ENCODE measurements around the gene FKRP.
A peak's percentile ranks its signal among the peaks of the same experiment; 100 is the strongest.
"Not testable (repeated sequence)": the region's sequence is repeated elsewhere in the genome, so short reads cannot be mapped to it uniquely, and the experiment has no call there.

FKRP gene

GRCh38 chr19:46776927-46777911, 31.4 kb downstream of the FKRP start:
- H3K27ac ChIP-seq (ENCODE audit: low read length), result no peak overlapping the region
- H3K36me3 ChIP-seq (ENCODE audit: control insufficient read depth in 2 of 2, insufficient read depth in 2 of 2, low read length in 2 of 2), result peaks cover 6 to 32% of the 10 kb centered on the region in 2 donors
- no peaks in the 10 kb centered on the region for H3K27me3 ChIP-seq (ENCODE audit: control insufficient read depth in 1 of 2, insufficient read depth in 2 of 2, low read length in 2 of 2)

DNA sequence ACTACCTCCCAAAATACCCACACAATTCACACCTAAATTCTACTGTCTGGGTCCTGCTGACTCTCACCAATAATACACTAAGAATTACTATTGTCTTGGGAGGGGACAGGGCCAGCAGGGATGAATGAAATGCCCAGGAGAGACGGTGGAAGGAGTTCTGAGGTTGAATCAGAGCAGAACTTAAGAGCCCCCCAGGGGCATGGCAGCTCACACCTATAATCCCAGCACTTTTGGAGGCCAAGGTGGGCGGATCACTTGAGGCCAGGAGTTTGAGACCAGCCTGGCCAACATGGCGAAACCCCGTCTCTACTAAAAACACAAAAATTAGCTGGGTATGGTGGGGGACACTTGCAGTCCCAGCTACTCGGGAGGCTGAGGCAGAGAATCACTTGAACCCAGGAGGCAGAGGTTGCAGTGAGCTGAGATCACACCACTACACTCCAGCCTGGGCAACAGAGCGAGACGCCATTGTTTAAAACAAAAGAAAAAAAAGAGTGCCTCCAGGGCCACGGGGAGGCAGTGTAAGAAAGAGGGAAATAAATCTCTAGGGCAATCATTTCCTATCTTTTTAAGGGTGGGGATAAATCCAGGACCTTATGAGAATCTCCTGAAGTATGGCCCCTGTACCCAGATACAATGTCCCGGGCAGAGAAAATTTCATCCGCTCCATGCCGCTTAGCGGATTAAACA, 32.2 kb downstream of the FKRP start:
- not testable (repeated sequence) for H3K27me3 ChIP-seq (ENCODE audit: control insufficient read depth in 1 of 2, insufficient read depth in 2 of 2, low read length in 2 of 2); H3K4me1 ChIP-seq (ENCODE audit: control insufficient read depth, insufficient read depth, low read length); H3K4me3 ChIP-seq (ENCODE audit: low read length in 2 of 2); H3K27ac ChIP-seq (ENCODE audit: low read length); H3K9ac ChIP-seq (ENCODE audit: low read length in 2 of 2); H3K9me3 ChIP-seq (ENCODE audit: control insufficient read depth in 2 of 2, low read length in 2 of 2)
- H3K36me3 ChIP-seq (ENCODE audit: control insufficient read depth in 2 of 2, insufficient read depth in 2 of 2, low read length in 2 of 2), result peaks cover 6 to 38% of the 10 kb centered on the region in 2 donors

More at GRCh38 chr19:46776927-46777911, 31.4 kb downstream of the FKRP start:
- Histone ChIP-seq H3K4me1 (ENCODE audit: control insufficient read depth, insufficient read depth, low read length) (no peaks in the 10 kb centered on the region), H3K9me3 (ENCODE audit: control insufficient read depth in 2 of 2, low read length in 2 of 2) (no peaks in the 10 kb centered on the region), H3K9ac (ENCODE audit: low read length in 2 of 2) (no peak overlapping the region), H3K4me3 (ENCODE audit: low read length in 2 of 2) (no peak overlapping the region)

DNA sequence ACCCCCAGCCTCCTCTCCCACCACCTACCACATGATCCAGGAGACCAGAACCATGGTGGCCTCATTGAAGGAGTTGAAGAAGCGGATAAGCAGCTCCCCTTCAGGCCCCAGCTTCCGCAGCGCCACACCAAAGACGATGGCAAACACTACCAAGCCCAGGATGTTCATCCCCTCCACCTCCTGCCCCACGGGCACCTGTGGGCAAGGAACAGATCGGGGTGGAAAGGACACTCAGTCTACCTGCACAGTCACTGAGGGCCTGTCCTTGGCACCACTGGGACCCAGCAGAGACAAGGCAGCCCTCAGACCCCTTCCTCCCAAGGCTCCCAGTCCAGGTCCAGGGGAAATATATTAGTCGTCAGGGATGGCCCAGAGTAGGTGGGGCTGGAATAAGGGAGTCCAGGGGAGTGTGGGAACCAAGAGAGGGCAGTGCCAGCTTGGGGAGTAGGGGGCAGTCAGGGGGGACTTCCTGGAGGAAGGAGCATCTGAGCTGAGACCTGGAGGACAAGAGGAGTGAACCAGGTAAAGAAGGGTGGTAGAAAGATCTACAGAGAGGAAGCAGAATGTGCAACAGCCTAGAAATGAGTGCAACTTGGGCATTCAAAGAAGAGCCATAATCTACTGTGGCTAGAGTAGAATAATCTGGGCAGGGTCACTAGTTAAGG, 36.6 kb downstream of the FKRP start:
- Histone ChIP-seq H3K9me3 (ENCODE audit: control insufficient read depth in 2 of 2, low read length in 2 of 2) (no peaks in the 10 kb centered on the region), H3K27me3 (ENCODE audit: control insufficient read depth in 1 of 2, insufficient read depth in 2 of 2, low read length in 2 of 2) (no peaks in the 10 kb centered on the region), H3K4me1 (ENCODE audit: control insufficient read depth, insufficient read depth, low read length) (peaks cover 26% of the 10 kb centered on the region), H3K36me3 (ENCODE audit: control insufficient read depth in 2 of 2, insufficient read depth in 2 of 2, low read length in 2 of 2) (peaks cover 0 to 19% of the 10 kb centered on the region in 2 donors), H3K9ac (ENCODE audit: low read length in 2 of 2) (no peak overlapping the region), H3K4me3 (ENCODE audit: low read length in 2 of 2) (no peak overlapping the region), H3K27ac (ENCODE audit: low read length) (no peak overlapping the region)

DNA sequence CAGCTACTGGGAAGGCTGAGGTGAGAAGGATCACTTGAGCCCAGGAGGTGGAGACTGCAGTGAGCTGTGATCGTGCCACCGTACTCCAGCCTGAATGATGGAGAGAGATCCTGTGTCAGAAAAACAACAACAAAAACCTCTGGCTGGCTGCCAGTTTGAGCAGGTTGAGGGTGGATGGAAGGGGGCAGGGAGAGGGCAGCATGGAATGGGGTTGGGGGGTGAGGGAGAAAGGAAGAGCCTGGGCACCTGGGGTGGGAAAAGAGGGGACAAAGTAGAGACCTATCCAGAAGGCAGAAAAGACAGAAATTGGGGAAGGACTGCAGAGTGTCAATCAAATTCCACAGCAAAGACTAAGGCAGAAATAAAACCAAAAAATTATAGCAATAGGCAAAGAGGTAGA, 37.8 kb downstream of the FKRP start:
- no peak overlapping the region for H3K4me3 ChIP-seq (ENCODE audit: low read length in 2 of 2)

GRCh38 chr19:46784262-46785053, 38.6 kb downstream of the FKRP start:
- Histone ChIP-seq H3K36me3 (ENCODE audit: control insufficient read depth in 2 of 2, insufficient read depth in 2 of 2, low read length in 2 of 2) (peaks cover 0 to 13% of the 10 kb centered on the region in 2 donors), H3K27ac (ENCODE audit: low read length) (no peak overlapping the region), H3K4me3 (ENCODE audit: low read length in 2 of 2) (peak overlapping the region in 1 of 2 donors; percentile 54), H3K9me3 (ENCODE audit: control insufficient read depth in 2 of 2, low read length in 2 of 2) (no peaks in the 10 kb centered on the region), H3K4me1 (ENCODE audit: control insufficient read depth, insufficient read depth, low read length) (peaks cover 36% of the 10 kb centered on the region), H3K27me3 (ENCODE audit: control insufficient read depth in 1 of 2, insufficient read depth in 2 of 2, low read length in 2 of 2) (no peaks in the 10 kb centered on the region), H3K9ac (ENCODE audit: low read length in 2 of 2) (no peak overlapping the region)

More for the DNA sequence above, 37.8 kb downstream of the FKRP start:
- no peak overlapping the region for H3K9ac ChIP-seq (ENCODE audit: low read length in 2 of 2)
- no peak overlapping the region for H3K27ac ChIP-seq (ENCODE audit: low read length)
- peaks cover 36% of the 10 kb centered on the region for H3K4me1 ChIP-seq (ENCODE audit: control insufficient read depth, insufficient read depth, low read length)
- no peaks in the 10 kb centered on the region for H3K9me3 ChIP-seq (ENCODE audit: control insufficient read depth in 2 of 2, low read length in 2 of 2)
- H3K36me3 ChIP-seq (ENCODE audit: control insufficient read depth in 2 of 2, insufficient read depth in 2 of 2, low read length in 2 of 2), result peaks cover 0 to 18% of the 10 kb centered on the region in 2 donors
- H3K27me3 ChIP-seq (ENCODE audit: control insufficient read depth in 1 of 2, insufficient read depth in 2 of 2, low read length in 2 of 2), result no peaks in the 10 kb centered on the region

- peak overlapping the region; percentile 54 to 68 for H3K4me3 ChIP-seq (ENCODE audit: low read length in 2 of 2)
- H3K27me3 ChIP-seq (ENCODE audit: control insufficient read depth in 1 of 2, insufficient read depth in 2 of 2, low read length in 2 of 2), result no peaks in the 10 kb centered on the region
- H3K36me3 ChIP-seq (ENCODE audit: control insufficient read depth in 2 of 2, insufficient read depth in 2 of 2, low read length in 2 of 2), result peaks cover 0 to 12% of the 10 kb centered on the region in 2 donors
- H3K9ac ChIP-seq (ENCODE audit: low read length in 2 of 2), result no peak overlapping the region
- H3K9me3 ChIP-seq (ENCODE audit: control insufficient read depth in 2 of 2, low read length in 2 of 2), result no peaks in the 10 kb centered on the region
- peaks cover 36% of the 10 kb centered on the region for H3K4me1 ChIP-seq (ENCODE audit: control insufficient read depth, insufficient read depth, low read length)
- peak overlapping the region; percentile 67 for H3K27ac ChIP-seq (ENCODE audit: low read length)
Measured at GRCh38 chr19:46785054-46785979, 39.5 kb downstream of the FKRP start.

DNA sequence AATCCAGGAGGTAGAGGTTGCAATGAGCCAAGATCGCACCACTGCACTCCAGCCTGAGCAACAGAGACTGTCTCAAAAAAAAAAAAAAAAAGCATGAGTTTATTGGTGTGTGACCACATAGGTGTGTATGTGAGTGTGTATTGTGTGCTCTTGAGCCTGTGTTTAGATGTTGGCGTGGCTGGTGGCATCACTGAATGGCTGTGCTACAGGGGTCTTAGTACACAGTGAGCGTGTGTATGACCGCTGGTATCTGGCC, 40.1 kb downstream of the FKRP start:
- H3K4me3 ChIP-seq (ENCODE audit: low read length in 2 of 2), result peak overlapping the region; percentile 68 to 83
- H3K9ac ChIP-seq (ENCODE audit: low read length in 2 of 2), result peak overlapping the region; percentile 45 to 55
- H3K9me3 ChIP-seq (ENCODE audit: control insufficient read depth in 2 of 2, low read length in 2 of 2), result no peaks in the 10 kb centered on the region
- peak overlapping the region; percentile 67 for H3K27ac ChIP-seq (ENCODE audit: low read length)
- H3K4me1 ChIP-seq (ENCODE audit: control insufficient read depth, insufficient read depth, low read length), result peaks cover 36% of the 10 kb centered on the region
- no peaks in the 10 kb centered on the region for H3K27me3 ChIP-seq (ENCODE audit: control insufficient read depth in 1 of 2, insufficient read depth in 2 of 2, low read length in 2 of 2)
- H3K36me3 ChIP-seq (ENCODE audit: control insufficient read depth in 2 of 2, insufficient read depth in 2 of 2, low read length in 2 of 2), result peaks cover 0 to 10% of the 10 kb centered on the region in 2 donors

- Histone ChIP-seq H3K27me3 (ENCODE audit: control insufficient read depth in 1 of 2, insufficient read depth in 2 of 2, low read length in 2 of 2) (no peaks in the 10 kb centered on the region), H3K27ac (ENCODE audit: low read length) (peak overlapping the region; percentile 67), H3K4me3 (ENCODE audit: low read length in 2 of 2) (peak overlapping the region; percentile 68 to 83), H3K9ac (ENCODE audit: low read length in 2 of 2) (peak overlapping the region; percentile 45 to 76), H3K4me1 (ENCODE audit: control insufficient read depth, insufficient read depth, low read length) (peaks cover 36% of the 10 kb centered on the region), H3K36me3 (ENCODE audit: control insufficient read depth in 2 of 2, insufficient read depth in 2 of 2, low read length in 2 of 2) (peaks cover 0 to 8% of the 10 kb centered on the region in 2 donors), H3K9me3 (ENCODE audit: control insufficient read depth in 2 of 2, low read length in 2 of 2) (no peaks in the 10 kb centered on the region)
Measured at GRCh38 chr19:46786236-46787039, 40.6 kb downstream of the FKRP start.

DNA sequence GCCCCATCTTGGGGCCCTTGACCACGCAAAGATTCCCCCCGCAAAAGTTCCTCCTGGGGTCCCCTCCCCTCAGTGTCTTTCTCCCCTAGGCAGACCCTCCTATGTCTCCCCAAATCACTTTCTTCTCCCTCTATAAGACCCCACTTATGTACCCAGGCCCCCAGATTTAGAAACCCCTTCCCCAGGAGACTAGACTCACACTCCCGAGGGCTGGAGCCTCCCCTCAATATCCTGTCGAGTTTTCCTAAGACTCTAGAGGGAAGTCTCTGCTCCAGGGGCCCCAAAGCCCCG, 41.1 kb downstream of the FKRP start:
- peaks cover 36% of the 10 kb centered on the region for H3K4me1 ChIP-seq (ENCODE audit: control insufficient read depth, insufficient read depth, low read length)
- peak overlapping the region; percentile 68 to 83 for H3K4me3 ChIP-seq (ENCODE audit: low read length in 2 of 2)
- no peaks in the 10 kb centered on the region for H3K27me3 ChIP-seq (ENCODE audit: control insufficient read depth in 1 of 2, insufficient read depth in 2 of 2, low read length in 2 of 2)
- peak overlapping the region; percentile 45 to 76 for H3K9ac ChIP-seq (ENCODE audit: low read length in 2 of 2)
- peaks cover 0 to 6% of the 10 kb centered on the region in 2 donors for H3K36me3 ChIP-seq (ENCODE audit: control insufficient read depth in 2 of 2, insufficient read depth in 2 of 2, low read length in 2 of 2)
- H3K27ac ChIP-seq (ENCODE audit: low read length), result peak overlapping the region; percentile 67
- H3K9me3 ChIP-seq (ENCODE audit: control insufficient read depth in 2 of 2, low read length in 2 of 2), result no peaks in the 10 kb centered on the region

Data from stomach smooth muscle (tissue), 2 donors.